ENCODE measurements around the gene EXTL2. TPM values are rescaled to one million over a fixed set of nuclear protein-coding genes. Genes with fewer than 3 reads are reported as not detected.

Gene EXTL2
- total RNA-seq, 4 donors from 2014 or later, result 1.4 to 7.4 (median 2.5) TPM

DNA sequence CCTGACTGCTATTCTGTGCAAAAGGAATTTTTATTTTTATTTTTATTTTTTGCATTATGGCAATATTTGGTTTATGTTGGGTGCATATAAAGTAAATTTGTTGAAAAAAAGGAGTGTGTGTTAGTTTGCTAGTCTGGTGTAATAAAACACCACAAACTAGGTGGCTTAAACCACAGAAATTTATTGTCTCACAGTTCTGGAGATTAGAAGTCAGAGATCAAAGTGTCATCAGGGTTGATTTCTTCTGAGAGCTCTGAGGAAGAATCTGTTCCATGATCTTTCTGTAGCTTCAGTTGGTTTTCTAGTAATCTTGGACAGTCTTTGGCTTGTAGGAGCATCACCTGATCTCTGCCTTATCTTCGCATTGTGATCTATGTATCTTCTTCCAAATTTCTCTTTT lies 7.7 kb upstream of the EXTL2 start:
- WGBS, 2 donors, result 82 to 94% methylated on average over 1 of the region's 1 CpG
- no peak overlapping the region for H3K4me3 ChIP-seq
- no peaks in the 10 kb centered on the region for H3K9me3 ChIP-seq
- H3K4me1 ChIP-seq, result peaks cover 0 to 10% (median 5%) of the 10 kb centered on the region in 3 donors
- no peak overlapping the region for H3K27ac ChIP-seq
- H3K36me3 ChIP-seq, result peaks cover 0 to 79% (median 3%) of the 10 kb centered on the region in 3 donors
- intact Hi-C loops (cut with DNase I), result no loop called here
- no peak for DNase-seq
- H3K27me3 ChIP-seq, result no peaks in the 10 kb centered on the region
- TF ChIP-seq, protein P1, sequence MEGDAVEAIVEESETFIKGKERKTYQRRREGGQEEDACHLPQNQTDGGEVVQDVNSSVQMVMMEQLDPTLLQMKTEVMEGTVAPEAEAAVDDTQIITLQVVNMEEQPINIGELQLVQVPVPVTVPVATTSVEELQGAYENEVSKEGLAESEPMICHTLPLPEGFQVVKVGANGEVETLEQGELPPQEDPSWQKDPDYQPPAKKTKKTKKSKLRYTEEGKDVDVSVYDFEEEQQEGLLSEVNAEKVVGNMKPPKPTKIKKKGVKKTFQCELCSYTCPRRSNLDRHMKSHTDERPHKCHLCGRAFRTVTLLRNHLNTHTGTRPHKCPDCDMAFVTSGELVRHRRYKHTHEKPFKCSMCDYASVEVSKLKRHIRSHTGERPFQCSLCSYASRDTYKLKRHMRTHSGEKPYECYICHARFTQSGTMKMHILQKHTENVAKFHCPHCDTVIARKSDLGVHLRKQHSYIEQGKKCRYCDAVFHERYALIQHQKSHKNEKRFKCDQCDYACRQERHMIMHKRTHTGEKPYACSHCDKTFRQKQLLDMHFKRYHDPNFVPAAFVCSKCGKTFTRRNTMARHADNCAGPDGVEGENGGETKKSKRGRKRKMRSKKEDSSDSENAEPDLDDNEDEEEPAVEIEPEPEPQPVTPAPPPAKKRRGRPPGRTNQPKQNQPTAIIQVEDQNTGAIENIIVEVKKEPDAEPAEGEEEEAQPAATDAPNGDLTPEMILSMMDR (IDR thresholded peaks at IDR 0.05), result no peak
- no peak for TF ChIP-seq POLR2A (IDR thresholded peaks at IDR 0.05)

DNA sequence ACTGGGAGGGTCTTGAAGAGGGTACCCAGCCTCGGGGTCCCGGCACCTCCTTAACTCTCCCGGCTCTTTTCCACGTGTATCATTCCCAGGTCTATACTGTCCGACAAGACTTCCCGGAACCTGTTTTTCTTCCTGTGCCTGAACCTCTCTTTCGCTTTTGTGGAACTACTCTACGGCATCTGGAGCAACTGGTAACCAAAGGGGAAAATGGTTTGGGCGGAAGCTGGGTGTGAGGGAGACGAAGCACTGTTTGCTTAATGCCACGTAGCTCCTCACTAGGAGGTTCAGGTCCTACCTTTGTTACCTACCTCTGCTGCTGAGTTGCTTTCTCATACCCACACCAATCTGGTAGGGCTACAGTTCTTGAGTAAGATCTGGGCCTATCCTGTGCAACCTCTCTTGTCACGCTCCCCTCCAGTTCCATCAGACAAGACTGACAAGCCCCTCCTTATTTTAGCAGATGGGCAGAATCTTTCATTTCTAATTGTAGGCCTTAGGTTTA lies 1.9 kb upstream of the EXTL2 start:
- DNase-seq, result peak; percentile 6
- intact Hi-C loops (cut with DNase I), result no loop called here
- 2% methylated on average over 12 of the region's 12 CpGs for WGBS, 2 donors

DNA sequence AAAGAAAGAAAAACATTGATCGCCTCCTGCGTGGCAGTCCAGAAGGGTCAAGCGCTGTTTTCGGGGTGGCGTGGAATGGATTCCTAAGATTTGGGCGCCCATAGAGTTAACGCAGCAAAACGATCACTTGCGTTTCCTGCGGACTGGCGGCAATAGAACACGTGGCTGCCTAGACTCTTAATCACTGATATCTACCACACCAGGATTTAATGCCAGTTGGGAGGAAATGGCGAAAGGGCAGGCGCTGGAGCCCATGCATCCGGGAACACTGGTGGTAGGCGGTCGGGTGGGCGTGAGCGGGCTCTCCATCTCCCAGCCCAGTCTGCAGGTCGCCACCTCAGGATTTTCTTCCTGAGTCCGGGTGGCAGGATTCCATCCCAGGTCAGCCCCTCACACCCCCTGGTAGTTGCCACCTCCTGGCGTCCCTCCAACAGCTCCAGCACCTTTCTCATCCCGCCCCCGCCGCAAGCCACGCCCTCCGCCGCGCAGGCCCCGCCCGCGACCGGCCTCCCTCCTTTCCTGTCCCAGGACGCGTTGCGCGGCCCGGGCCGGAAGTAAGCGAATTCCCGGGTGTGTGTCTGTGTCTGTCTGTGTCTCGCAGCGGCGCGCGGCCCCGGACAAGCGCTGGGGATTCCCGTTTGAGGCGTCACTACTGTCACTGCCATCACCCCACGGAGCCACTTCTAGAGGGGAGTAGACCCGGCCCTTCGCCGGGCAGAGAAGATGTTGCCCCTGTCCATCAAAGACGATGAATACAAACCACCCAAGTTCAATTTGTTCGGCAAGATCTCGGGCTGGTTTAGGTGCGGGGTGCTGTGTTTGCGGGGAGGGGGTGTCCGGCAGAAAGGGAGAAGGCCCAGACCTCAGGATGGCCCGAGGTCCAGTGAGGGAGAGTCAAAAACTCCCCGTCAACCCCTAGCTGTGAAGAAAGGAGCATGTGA lies 1.2 kb upstream of the EXTL2 start, which contains the start of gene SLC30A7:
Gene SLC30A7 (plus strand): TSS at position 551 of the 941 bp plus-strand sequence. CDS start 173 bp downstream, at position 724.
- Histone ChIP-seq H3K4me1 (peaks cover 0 to 35% (median 14%) of the 10 kb centered on the region in 3 donors), H3K27me3 (no peaks in the 10 kb centered on the region), H3K4me3 (peak within 1 kb of the TSS; percentile 71 to 96 (median 88)), H3K36me3 (peaks cover 0 to 26% (median 3%) of the 10 kb centered on the region in 3 donors), H3K27ac (peak within 1 kb of the TSS; percentile 92 to 96 (median 95)), H3K9me3 (no peaks in the 10 kb centered on the region)
- peak in 3 of 4 donors; percentile 11 to 86 (median 52) for TF ChIP-seq POLR2A (IDR thresholded peaks at IDR 0.05)
- TF ChIP-seq, protein P1 (IDR thresholded peaks at IDR 0.05), result no peak
- intact Hi-C loops (cut with DNase I), result no loop called here
- WGBS, 2 donors, result 0 to 2% methylated on average over 21 to 30 of the region's 62 CpGs
- peak; percentile 47 for DNase-seq

More for the DNA sequence above, 1.9 kb upstream of the EXTL2 start:
- Histone ChIP-seq H3K4me3 (peak overlapping the region; percentile 71 to 96 (median 88)), H3K4me1 (peaks cover 0 to 35% (median 14%) of the 10 kb centered on the region in 3 donors), H3K36me3 (peaks cover 0 to 33% (median 3%) of the 10 kb centered on the region in 3 donors), H3K9me3 (no peaks in the 10 kb centered on the region), H3K27me3 (no peaks in the 10 kb centered on the region), H3K27ac (peak overlapping the region; percentile 92 to 96 (median 95))
- TF ChIP-seq, protein P1 (IDR thresholded peaks at IDR 0.05), result no peak
- no peak for TF ChIP-seq POLR2A (IDR thresholded peaks at IDR 0.05)

DNA sequence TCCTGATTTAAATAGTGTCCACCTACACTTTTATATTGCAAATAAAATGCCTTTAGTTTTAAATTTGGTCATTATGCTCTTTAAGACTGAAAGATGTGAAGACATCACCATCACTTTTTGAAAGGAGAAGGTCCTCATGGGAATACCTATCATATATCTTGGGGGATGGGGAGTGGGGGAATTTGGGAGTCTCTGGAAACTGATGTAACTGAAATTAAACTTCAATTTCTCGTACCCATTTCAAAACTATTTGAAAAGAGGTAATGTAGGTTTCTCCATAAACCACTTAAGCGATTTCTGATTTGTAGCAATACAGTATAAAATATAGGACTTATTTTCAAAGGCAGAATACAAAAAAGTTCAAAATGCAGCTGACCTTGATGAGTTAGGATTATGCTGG lies 924 bp downstream of the EXTL2 start:
- DNase-seq, result no peak
- no peaks in the 10 kb centered on the region for H3K27me3 ChIP-seq
- peaks cover 0 to 5% (median 0%) of the 10 kb centered on the region in 3 donors for H3K36me3 ChIP-seq
- 54 to 58% methylated on average over 2 of the region's 2 CpGs for WGBS, 2 donors
- H3K4me1 ChIP-seq, result peaks cover 0 to 35% (median 14%) of the 10 kb centered on the region in 3 donors
- intact Hi-C loops (cut with DNase I), result no loop called here
- peaks cover 0 to 8% (median 0%) of the 10 kb centered on the region in 3 donors for H3K9me3 ChIP-seq
- H3K4me3 ChIP-seq, result peak overlapping the region in 2 of 4 donors; percentile 82 to 94
- no peak overlapping the region for H3K27ac ChIP-seq
- TF ChIP-seq, protein P1 (IDR thresholded peaks at IDR 0.05), result no peak
- no peak for TF ChIP-seq POLR2A (IDR thresholded peaks at IDR 0.05)

DNA sequence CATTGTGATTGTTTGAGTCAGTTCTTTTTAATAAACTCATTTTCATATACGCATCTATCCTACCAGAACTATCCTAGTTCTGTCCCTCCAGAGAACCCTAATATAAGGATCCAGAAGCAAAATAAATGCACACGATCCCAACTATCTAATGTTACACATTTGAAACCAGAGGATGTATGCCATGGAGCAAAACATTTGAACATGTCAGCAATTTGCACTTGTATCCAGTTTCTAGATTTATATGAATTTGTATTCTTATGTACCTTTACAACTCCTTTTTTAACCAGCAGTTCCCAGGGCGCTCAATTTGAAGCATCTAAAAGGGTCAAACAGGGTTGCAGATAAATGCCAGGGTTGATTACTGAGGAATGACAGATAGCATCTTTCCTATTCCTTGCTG lies 2.1 kb downstream of the EXTL2 start:
- Histone ChIP-seq H3K4me1 (peaks cover 0 to 27% (median 11%) of the 10 kb centered on the region in 3 donors), H3K27ac (no peak overlapping the region), H3K27me3 (no peaks in the 10 kb centered on the region), H3K9me3 (peaks cover 0 to 8% (median 0%) of the 10 kb centered on the region in 3 donors), H3K4me3 (no peak overlapping the region), H3K36me3 (no peaks in the 10 kb centered on the region)
- DNase-seq, result no peak
- WGBS, 2 donors, result 91 to 96% methylated on average over 3 of the region's 3 CpGs
- TF ChIP-seq, protein P1 (IDR thresholded peaks at IDR 0.05), result no peak
- TF ChIP-seq POLR2A (IDR thresholded peaks at IDR 0.05), result no peak
- intact Hi-C loops (cut with DNase I), result no loop called here
